MCF 10A (cell line): ENCODE data around the gene CTH. TPM values are rescaled to one million over a fixed set of nuclear protein-coding genes. Genes with fewer than 3 reads are reported as not detected.

ENCODE experiments used
- BruUV-seq: library from RNA; stranded (reverse); fragments of 400-500 nt; replicated peaks from 2 replicates; lab custom pipeline; 2021; lab: Mats Ljungman, UMichigan
- CTCF ChIA-PET: fragments of 300-600 bp; sonication (Branson Sonifier 250); formaldehyde crosslinking; extraction: SDS; loops from one replicate; lab custom pipeline; 2021; ENCODE audit warnings: antibody characterized with exemption, inconsistent platforms; lab: Yijun Ruan, JAX
- POLR2A ChIA-PET: fragments of 300-600, 350-650 bp; sonication (Branson Sonifier 250); formaldehyde crosslinking; extraction: SDS; loops from one replicate; lab custom pipeline; 2020; ENCODE audit warnings: antibody characterized with exemption, inconsistent platforms; lab: Yijun Ruan, JAX
- DNase-seq: peaks from one replicate; pipeline ENCODE4 v3.0.0-alpha.2; 2018; ENCODE audit not compliant: unreplicated experiment
- H3K27ac Mint-ChIP-seq: one replicate; pipeline ENCODE4 v1.8.0; 2022; ENCODE audit warnings: mild to moderate bottlenecking, low read depth, mixed read lengths; ENCODE audit not compliant: unreplicated experiment
- H3K27me3 Mint-ChIP-seq: one replicate; pipeline ENCODE4 v1.8.0; 2022; ENCODE audit warnings: mixed read lengths; ENCODE audit not compliant: insufficient read depth, unreplicated experiment
- H3K36me3 Mint-ChIP-seq: one replicate; pipeline ENCODE4 v1.8.0; 2022; ENCODE audit warnings: mild to moderate bottlenecking, moderate library complexity, mixed read lengths; ENCODE audit not compliant: insufficient read depth, unreplicated experiment
- H3K4me1 Mint-ChIP-seq: one replicate; pipeline ENCODE4 v1.8.0; 2022; ENCODE audit warnings: mixed read lengths; ENCODE audit not compliant: insufficient read depth, unreplicated experiment
- H3K4me3 Mint-ChIP-seq: one replicate; pipeline ENCODE4 v1.8.0; 2022; ENCODE audit warnings: mild to moderate bottlenecking, moderate library complexity, mixed read lengths; ENCODE audit not compliant: unreplicated experiment
- H3K9me3 Mint-ChIP-seq: one replicate; pipeline ENCODE4 v1.8.0; 2022; ENCODE audit warnings: mixed read lengths; ENCODE audit not compliant: unreplicated experiment
- intact Hi-C: fragments of 100-400 bp; cut with micrococcal nuclease; formaldehyde crosslinking; loops from 2 replicates; pipeline ENCODE4 v1.14.1; 2022
- total RNA-seq: library from RNA; stranded (reverse); gene quantifications from 2 replicates; pipeline ENCODE4 v1.2.3, GENCODE V29; 2022
- TF ChIP-seq, protein P1 (sequence below): fragments of 200-600 bp; IDR thresholded peaks from one replicate; pipeline ENCODE4 v1.8.0; 2022; ENCODE audit warnings: antibody characterized with exemption, mild to moderate bottlenecking; ENCODE audit not compliant: unreplicated experiment

CTH gene
- total RNA-seq, 1 experiment from 2014 or later: 3.4 TPM

DNA sequence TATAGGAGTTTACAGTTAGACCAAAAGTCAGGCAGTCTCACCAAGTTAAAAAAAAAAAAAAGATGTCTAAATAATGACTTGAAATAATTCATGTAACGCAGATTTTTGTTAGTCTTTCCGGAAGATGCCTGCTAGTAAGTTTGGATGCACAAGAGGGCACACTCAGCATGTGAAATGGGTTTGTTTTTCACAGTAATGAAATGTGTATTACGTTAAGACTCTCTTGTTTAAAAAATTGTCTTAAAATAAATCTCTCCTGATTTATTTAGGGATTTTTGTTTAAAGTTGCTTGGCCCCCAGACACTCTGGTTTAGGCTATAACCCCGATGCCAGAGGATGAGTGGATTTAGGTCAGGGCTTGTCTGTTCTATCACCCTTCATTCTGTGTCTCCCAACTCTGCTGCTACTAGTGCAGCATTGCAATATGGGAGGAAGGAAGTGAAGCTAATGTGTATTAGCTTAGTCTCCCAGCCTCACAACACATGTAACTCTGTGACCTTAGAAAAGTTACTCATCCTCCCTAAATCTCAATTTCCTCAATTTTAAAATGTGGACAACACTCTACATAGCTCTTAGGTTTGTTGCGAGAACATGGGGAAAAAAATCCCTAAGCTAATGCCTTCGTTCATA is 25.7 kb downstream of the CTH start:
- H3K4me1 Mint-ChIP-seq: no peaks in the 10 kb centered on the region
- H3K4me3 Mint-ChIP-seq: no peak overlapping the region
- no TSS peak for BruUV-seq
- no peaks in the 10 kb centered on the region for H3K27me3 Mint-ChIP-seq
- H3K9me3 Mint-ChIP-seq: no peaks in the 10 kb centered on the region
- no peak overlapping the region for H3K27ac Mint-ChIP-seq
- intact Hi-C loops: loop anchor here (1.0 kb wide), 1 partner anchor 74 kb away; no protein-coding TSS in a partner anchor
- CTCF ChIA-PET: interaction anchor here (0.9 kb wide), 1 partner anchor 70 kb away, joined by 3 read pairs; no protein-coding TSS in a partner anchor
- POLR2A ChIA-PET: no interaction called here
- DNase-seq: no peak
- H3K36me3 Mint-ChIP-seq: no peaks in the 10 kb centered on the region
- TF ChIP-seq, protein P1, sequence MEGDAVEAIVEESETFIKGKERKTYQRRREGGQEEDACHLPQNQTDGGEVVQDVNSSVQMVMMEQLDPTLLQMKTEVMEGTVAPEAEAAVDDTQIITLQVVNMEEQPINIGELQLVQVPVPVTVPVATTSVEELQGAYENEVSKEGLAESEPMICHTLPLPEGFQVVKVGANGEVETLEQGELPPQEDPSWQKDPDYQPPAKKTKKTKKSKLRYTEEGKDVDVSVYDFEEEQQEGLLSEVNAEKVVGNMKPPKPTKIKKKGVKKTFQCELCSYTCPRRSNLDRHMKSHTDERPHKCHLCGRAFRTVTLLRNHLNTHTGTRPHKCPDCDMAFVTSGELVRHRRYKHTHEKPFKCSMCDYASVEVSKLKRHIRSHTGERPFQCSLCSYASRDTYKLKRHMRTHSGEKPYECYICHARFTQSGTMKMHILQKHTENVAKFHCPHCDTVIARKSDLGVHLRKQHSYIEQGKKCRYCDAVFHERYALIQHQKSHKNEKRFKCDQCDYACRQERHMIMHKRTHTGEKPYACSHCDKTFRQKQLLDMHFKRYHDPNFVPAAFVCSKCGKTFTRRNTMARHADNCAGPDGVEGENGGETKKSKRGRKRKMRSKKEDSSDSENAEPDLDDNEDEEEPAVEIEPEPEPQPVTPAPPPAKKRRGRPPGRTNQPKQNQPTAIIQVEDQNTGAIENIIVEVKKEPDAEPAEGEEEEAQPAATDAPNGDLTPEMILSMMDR: no peak

DNA sequence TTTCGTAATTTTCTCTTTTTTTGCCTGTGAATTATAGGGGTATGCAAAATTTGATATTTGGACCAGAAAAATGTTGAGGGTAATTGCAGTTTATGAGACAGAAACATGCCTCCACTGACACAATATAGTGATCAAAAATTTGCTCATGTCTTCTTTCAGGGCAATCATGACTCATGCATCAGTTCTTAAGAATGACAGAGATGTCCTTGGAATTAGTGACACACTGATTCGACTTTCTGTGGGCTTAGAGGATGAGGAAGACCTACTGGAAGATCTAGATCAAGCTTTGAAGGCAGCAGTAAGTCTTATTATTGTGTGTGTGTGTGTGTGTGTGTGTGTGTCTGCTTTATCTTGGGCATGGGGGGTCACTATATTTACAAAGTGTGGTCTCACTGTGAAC is 27.5 kb downstream of the CTH start:
- Mint-ChIP-seq H3K9me3 (no peaks in the 10 kb centered on the region), H3K27ac (no peak overlapping the region), H3K36me3 (no peaks in the 10 kb centered on the region), H3K27me3 (no peaks in the 10 kb centered on the region), H3K4me3 (no peak overlapping the region), H3K4me1 (no peaks in the 10 kb centered on the region)
- CTCF ChIA-PET: interaction anchor here (0.7 kb wide), 1 partner anchor 282 kb away, joined by 3 read pairs; no protein-coding TSS in a partner anchor
- TF ChIP-seq, protein P1: no peak
- POLR2A ChIA-PET: interaction anchor here (0.6 to 0.8 kb wide), 2 partner anchors 14 to 864 kb away, joined by 3 read pairs; no protein-coding TSS in a partner anchor
- DNase-seq: no peak
- BruUV-seq: no TSS peak
- intact Hi-C loops: no loop called here

DNA sequence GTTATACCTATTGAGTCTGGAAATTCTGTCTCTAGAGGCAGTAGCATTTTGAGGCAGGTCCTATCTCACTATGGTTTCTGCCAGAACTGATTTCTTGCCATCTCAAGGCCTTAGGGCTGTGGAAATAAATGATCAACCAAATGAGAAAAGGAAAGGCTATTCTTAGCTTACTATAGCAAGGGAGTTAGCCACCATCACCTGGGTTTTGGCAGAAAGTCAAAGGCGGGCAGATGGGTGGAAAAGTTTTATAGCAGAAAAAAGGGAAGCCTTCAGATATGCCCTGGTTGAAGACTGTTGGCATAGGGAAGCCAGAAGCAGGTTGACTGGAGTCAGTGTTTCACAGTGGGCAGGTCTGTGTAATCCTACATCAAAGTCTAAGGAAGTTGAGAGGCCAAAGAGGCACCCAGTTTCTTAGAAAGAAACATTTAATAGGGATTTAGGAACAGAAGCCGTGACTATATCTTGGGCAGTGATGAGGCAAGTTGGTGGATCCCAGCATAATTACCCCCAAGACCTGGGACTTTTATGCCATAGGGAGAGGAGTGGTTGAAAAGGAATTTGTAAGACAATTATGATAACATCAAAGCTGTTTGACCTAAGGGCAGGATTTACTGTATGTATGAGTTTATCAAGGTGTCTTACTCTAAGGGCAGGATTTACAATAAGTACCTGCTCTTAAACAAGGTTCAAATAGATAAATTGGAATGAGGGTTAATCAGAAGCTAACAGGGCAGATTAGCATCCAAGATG is 29.7 kb downstream of the CTH start:
- Mint-ChIP-seq H3K36me3 (no peaks in the 10 kb centered on the region), H3K27me3 (no peaks in the 10 kb centered on the region), H3K9me3 (no peaks in the 10 kb centered on the region), H3K27ac (no peak overlapping the region), H3K4me3 (no peak overlapping the region), H3K4me1 (no peaks in the 10 kb centered on the region)
- POLR2A ChIA-PET: no interaction called here
- CTCF ChIA-PET: no interaction called here
- intact Hi-C loops: no loop called here
- TF ChIP-seq, protein P1: no peak
- no TSS peak for BruUV-seq
- no peak for DNase-seq

DNA sequence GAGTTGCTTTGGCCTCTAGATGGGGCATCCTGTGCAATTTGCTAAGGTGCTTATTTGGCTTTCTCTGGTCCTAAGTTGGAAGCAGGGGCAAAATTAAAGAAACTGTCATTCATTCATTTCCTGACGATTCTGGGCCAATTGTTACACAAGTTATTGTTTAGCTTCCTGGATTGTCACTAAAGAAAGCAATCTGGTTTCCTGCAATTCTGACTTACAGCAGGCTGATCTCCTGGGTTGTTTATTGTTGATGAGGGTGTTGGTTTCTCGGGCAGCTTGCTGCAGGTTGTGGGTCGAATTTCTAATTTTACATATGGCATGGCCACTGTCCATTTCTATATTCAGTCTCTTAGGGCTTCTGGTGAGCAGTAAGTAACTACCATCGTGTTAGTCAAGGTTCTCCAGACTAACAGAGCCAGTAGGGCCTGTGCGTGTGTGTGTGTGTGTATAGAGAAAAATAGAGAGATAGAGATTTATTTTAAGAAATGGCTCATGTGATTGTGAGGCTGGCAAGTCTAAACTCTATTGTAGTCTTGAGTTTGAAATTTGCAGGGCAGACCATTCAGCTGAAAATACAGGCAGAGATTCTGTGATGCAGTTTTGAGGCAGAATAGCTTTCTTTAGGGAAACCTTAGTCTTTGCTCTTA is 30.4 kb downstream of the CTH start:
- intact Hi-C loops: no loop called here
- Mint-ChIP-seq H3K36me3 (no peaks in the 10 kb centered on the region), H3K27me3 (no peaks in the 10 kb centered on the region), H3K4me1 (no peaks in the 10 kb centered on the region), H3K9me3 (no peaks in the 10 kb centered on the region), H3K4me3 (no peak overlapping the region), H3K27ac (no peak overlapping the region)
- CTCF ChIA-PET: interaction anchor here (0.9 kb wide), 1 partner anchor 524 kb away, joined by 3 read pairs; no protein-coding TSS in a partner anchor
- POLR2A ChIA-PET: interaction anchor here (1.0 kb wide), 1 partner anchor 31 kb away, joined by 4 read pairs; the partner anchor contains the start of gene CTH
- no TSS peak for BruUV-seq
- DNase-seq: no peak
- TF ChIP-seq, protein P1: no peak
